Neural cell (in vitro differentiated cells): ENCODE measurements around the gene NKAIN2. TPM values are rescaled to one million over a fixed set of nuclear protein-coding genes. Genes with fewer than 3 reads are reported as not detected.

Experiments
- H2AFZ ChIP-seq: fragments of 200-600, 300-800 bp; sonication (generic), shearing (Covaris generic); 2 replicates; pipeline ENCODE4 v1.6.0; 2014; ENCODE audit warnings: low read depth, mild to moderate bottlenecking, antibody characterized with exemption, low read length, moderate library complexity
- H3F3A ChIP-seq: fragments of 200-600 bp; shearing (Covaris generic); 2 replicates; pipeline ENCODE4 v1.6.1; 2016; ENCODE audit warnings: mild to moderate bottlenecking, moderate library complexity, mixed read lengths, antibody characterized with exemption, low read length; ENCODE audit not compliant: insufficient read depth, poor library complexity, severe bottlenecking
- H3K27ac ChIP-seq: fragments of 200-600, 300-800 bp; sonication (generic), shearing (Covaris generic); 2 replicates; pipeline ENCODE4 v1.5.1; 2014; ENCODE audit warnings: mild to moderate bottlenecking, low read length, moderate library complexity
- H3K27me3 ChIP-seq: fragments of 300-800, 200-600 bp; sonication (generic), shearing (Covaris generic); 2 replicates; pipeline ENCODE4 v1.6.0; 2014; ENCODE audit warnings: mild to moderate bottlenecking, low read depth, low read length, moderate library complexity; ENCODE audit not compliant: insufficient read depth
- H3K36me3 ChIP-seq: fragments of 300-800, 200-600 bp; sonication (generic), shearing (Covaris generic); 2 replicates; pipeline ENCODE4 v1.5.1; 2014; ENCODE audit warnings: mild to moderate bottlenecking, antibody characterized with exemption, low read length, moderate library complexity; ENCODE audit not compliant: insufficient read depth
- H3K4me2 ChIP-seq: fragments of 300-800, 200-600 bp; sonication (generic), shearing (Covaris generic); 2 replicates; pipeline ENCODE4 v1.6.0; 2014; ENCODE audit warnings: mild to moderate bottlenecking, low read length
- H3K4me3 ChIP-seq: fragments of 300-800, 200-600 bp; sonication (generic), shearing (Covaris generic); 2 replicates; pipeline ENCODE4 v1.5.1; 2014; ENCODE audit warnings: mild to moderate bottlenecking, low read length, moderate library complexity
- H3K79me2 ChIP-seq: fragments of 200-600 bp; shearing (Covaris generic); replicated peaks from 2 replicates; pipeline ENCODE4 v1.6.0; 2014; ENCODE audit warnings: mild to moderate bottlenecking, low read length, moderate library complexity; ENCODE audit not compliant: insufficient read depth
- H3K9ac ChIP-seq: fragments of 300-800, 200-600 bp; sonication (generic), shearing (Covaris generic); 2 replicates; pipeline ENCODE4 v1.6.1; 2016; ENCODE audit warnings: mild to moderate bottlenecking, low read length, mixed read lengths
- H3K9me2 ChIP-seq: fragments of 200-600 bp; shearing (Covaris generic); 2 replicates; pipeline ENCODE4 v1.6.1; 2016; ENCODE audit warnings: mild to moderate bottlenecking, low read length, mixed read lengths; ENCODE audit not compliant: insufficient read depth
- H3K9me3 ChIP-seq: fragments of 200-600, 300-800 bp; sonication (generic), shearing (Covaris generic); 2 replicates; pipeline ENCODE4 v1.6.1; 2016; ENCODE audit warnings: mild to moderate bottlenecking, mixed run types, low read length, moderate library complexity, mixed read lengths
- H4K20me1 ChIP-seq: fragments of 200-600 bp; shearing (Covaris generic); 2 replicates; pipeline ENCODE4 v1.6.1; 2016; ENCODE audit warnings: mild to moderate bottlenecking, mixed run types; ENCODE audit not compliant: insufficient read depth
- CTCF ChIP-seq: fragments of 450-650 bp; IDR thresholded peaks from 2 replicates; pipeline ENCODE4 v1.5.1; 2014; ENCODE audit warnings: antibody characterized with exemption, mild to moderate bottlenecking, moderate library complexity; ENCODE audit not compliant: poor library complexity, severe bottlenecking
- EP300 ChIP-seq: fragments of 450-650 bp; conservative IDR thresholded peaks from 2 replicates; pipeline ENCODE4 v1.6.1; 2014; ENCODE audit warnings: antibody characterized with exemption, mild to moderate bottlenecking, moderate library complexity; ENCODE audit not compliant: poor library complexity, severe bottlenecking
- EZH2 ChIP-seq: fragments of 200-600, 300-800 bp; shearing (Covaris generic), sonication (generic); IDR thresholded peaks from 2 replicates; pipeline ENCODE4 v1.6.1; 2014; ENCODE audit warnings: antibody characterized with exemption, low read length, borderline replicate concordance, mild to moderate bottlenecking; ENCODE audit not compliant: insufficient read depth, poor library complexity, severe bottlenecking
- MXI1 ChIP-seq: fragments of 450-650 bp; conservative IDR thresholded peaks from 2 replicates; pipeline ENCODE4 v1.6.1; 2014; ENCODE audit warnings: antibody characterized with exemption, mild to moderate bottlenecking; ENCODE audit not compliant: poor library complexity, severe bottlenecking
- POLR2AphosphoS5 ChIP-seq: IDR thresholded peaks from 2 replicates; pipeline ENCODE4 v1.6.1; 2012
- RAD21 ChIP-seq: fragments of 450-650 bp; conservative IDR thresholded peaks from 2 replicates; pipeline ENCODE4 v1.6.1; 2014; ENCODE audit warnings: antibody characterized with exemption, mild to moderate bottlenecking, moderate library complexity
- REST ChIP-seq: IDR thresholded peaks from 2 replicates; pipeline ENCODE4 v1.6.1; 2012; ENCODE audit warnings: borderline replicate concordance
- SMC3 ChIP-seq: fragments of 450-650 bp; conservative IDR thresholded peaks from 2 replicates; pipeline ENCODE4 v1.6.1; 2014; ENCODE audit warnings: antibody characterized with exemption, mild to moderate bottlenecking, moderate library complexity; ENCODE audit not compliant: poor library complexity
- TAF1 ChIP-seq: IDR thresholded peaks from 2 replicates; pipeline ENCODE4 v1.6.1; 2012; ENCODE audit warnings: low read depth
- polyA plus RNA-seq: library from polyadenylated mRNA; depleted of rRNA; stranded (reverse); fragments of >200 nt; gene quantifications from 2 replicates; pipeline ENCODE4 v1.2.3, GENCODE V29; 2014

The NKAIN2 gene
- polyA plus RNA-seq, 1 donor from 2014 or later: 23.2 TPM

- H3F3A ChIP-seq: no peaks in the 10 kb centered on the region
- H3K4me2 ChIP-seq: no peak overlapping the region
- H3K9ac ChIP-seq: no peak overlapping the region
- H3K79me2 ChIP-seq: no peaks in the 10 kb centered on the region
- H4K20me1 ChIP-seq: no peaks in the 10 kb centered on the region
- TF ChIP-seq POLR2AphosphoS5 (no peak), RAD21 (no peak), TAF1 (no peak), EP300 (no peak), CTCF (no peak)
- no peak overlapping the region for H3K4me3 ChIP-seq
- H3K9me2 ChIP-seq: no peaks in the 10 kb centered on the region
- no peaks in the 10 kb centered on the region for H3K27me3 ChIP-seq
- H3K9me3 ChIP-seq: no peaks in the 10 kb centered on the region
- H3K27ac ChIP-seq: no peak overlapping the region
- H3K36me3 ChIP-seq: no peaks in the 10 kb centered on the region
- no peak overlapping the region for H2AFZ ChIP-seq
Measured at GRCh38 chr6:124655866-124656265, 852.2 kb downstream of the NKAIN2 start.

- TF ChIP-seq EP300 (no peak), CTCF (no peak), REST (no peak), TAF1 (no peak), SMC3 (no peak), POLR2AphosphoS5 (no peak), MXI1 (no peak), RAD21 (no peak), EZH2 (no peak)
Measured at GRCh38 chr6:124658053-124658452, 854.4 kb downstream of the NKAIN2 start.

More at GRCh38 chr6:124658053-124658452, 854.4 kb downstream of the NKAIN2 start:
- no peak overlapping the region for H3K27ac ChIP-seq
- no peak overlapping the region for H2AFZ ChIP-seq
- no peak overlapping the region for H3K9ac ChIP-seq
- H3K4me2 ChIP-seq: no peak overlapping the region
- H3F3A ChIP-seq: no peaks in the 10 kb centered on the region
- H3K79me2 ChIP-seq: no peaks in the 10 kb centered on the region
- H3K4me3 ChIP-seq: no peak overlapping the region
- no peaks in the 10 kb centered on the region for H4K20me1 ChIP-seq
- no peaks in the 10 kb centered on the region for H3K9me2 ChIP-seq
- H3K36me3 ChIP-seq: no peaks in the 10 kb centered on the region
- H3K27me3 ChIP-seq: no peaks in the 10 kb centered on the region
- H3K9me3 ChIP-seq: no peaks in the 10 kb centered on the region
